ENCODE results near the gene VAV3.

Gene VAV3

DNA sequence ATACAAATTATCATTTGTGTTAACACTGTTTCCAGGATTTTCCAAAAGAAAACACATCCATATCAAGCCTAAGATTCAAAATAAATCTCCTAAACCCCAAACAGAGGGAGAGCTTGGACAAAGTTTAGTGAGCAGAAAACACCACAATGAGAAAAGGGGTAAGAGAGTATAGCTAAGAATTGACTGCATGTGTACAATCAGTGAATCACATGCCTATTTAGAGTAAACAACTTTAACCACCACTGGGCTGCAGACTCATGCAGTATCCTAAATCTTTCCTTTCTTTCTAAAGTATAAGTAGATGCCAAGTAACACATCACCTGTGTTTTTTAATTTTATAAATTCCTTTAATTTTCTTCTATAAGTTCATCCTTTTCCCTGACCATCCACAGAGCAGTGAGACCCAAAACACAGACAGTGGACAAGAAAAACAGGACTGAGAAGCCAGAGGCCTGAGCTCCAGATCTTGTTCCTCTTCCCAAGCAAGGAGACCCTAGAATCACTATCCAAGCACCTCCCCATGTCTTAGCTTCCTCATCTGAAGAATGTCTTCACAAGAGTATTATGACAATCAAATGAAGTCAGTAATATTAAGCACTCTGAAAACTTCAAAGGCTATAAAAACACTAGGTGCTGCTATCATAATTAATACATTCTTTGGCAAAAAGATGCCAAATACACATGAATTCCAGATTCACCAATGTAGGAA lies 93.1 kb downstream of the VAV3 start:
- Histone ChIP-seq H3K27ac (replicated peaks) (no peak overlapping the region), H3K4me3 (replicated peaks; ENCODE audit: insufficient read depth, low read length) (no peak overlapping the region), H3K27me3 (ENCODE audit: insufficient read depth, poor library complexity, severe bottlenecking) (no peaks in the 10 kb centered on the region)
- TF ChIP-seq, protein P1, sequence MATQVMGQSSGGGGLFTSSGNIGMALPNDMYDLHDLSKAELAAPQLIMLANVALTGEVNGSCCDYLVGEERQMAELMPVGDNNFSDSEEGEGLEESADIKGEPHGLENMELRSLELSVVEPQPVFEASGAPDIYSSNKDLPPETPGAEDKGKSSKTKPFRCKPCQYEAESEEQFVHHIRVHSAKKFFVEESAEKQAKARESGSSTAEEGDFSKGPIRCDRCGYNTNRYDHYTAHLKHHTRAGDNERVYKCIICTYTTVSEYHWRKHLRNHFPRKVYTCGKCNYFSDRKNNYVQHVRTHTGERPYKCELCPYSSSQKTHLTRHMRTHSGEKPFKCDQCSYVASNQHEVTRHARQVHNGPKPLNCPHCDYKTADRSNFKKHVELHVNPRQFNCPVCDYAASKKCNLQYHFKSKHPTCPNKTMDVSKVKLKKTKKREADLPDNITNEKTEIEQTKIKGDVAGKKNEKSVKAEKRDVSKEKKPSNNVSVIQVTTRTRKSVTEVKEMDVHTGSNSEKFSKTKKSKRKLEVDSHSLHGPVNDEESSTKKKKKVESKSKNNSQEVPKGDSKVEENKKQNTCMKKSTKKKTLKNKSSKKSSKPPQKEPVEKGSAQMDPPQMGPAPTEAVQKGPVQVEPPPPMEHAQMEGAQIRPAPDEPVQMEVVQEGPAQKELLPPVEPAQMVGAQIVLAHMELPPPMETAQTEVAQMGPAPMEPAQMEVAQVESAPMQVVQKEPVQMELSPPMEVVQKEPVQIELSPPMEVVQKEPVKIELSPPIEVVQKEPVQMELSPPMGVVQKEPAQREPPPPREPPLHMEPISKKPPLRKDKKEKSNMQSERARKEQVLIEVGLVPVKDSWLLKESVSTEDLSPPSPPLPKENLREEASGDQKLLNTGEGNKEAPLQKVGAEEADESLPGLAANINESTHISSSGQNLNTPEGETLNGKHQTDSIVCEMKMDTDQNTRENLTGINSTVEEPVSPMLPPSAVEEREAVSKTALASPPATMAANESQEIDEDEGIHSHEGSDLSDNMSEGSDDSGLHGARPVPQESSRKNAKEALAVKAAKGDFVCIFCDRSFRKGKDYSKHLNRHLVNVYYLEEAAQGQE (IDR thresholded peaks at IDR 0.05; ENCODE audit: insufficient replicate concordance, low read depth), result no peak
- TF ChIP-seq GABPA (IDR thresholded peaks at IDR 0.05; ENCODE audit: low read depth), result no peak
- no peak for TF ChIP-seq SPI1 (IDR thresholded peaks at IDR 0.05; ENCODE audit: borderline replicate concordance, low read depth)
- no peak for TF ChIP-seq POLR2AphosphoS5 (IDR thresholded peaks at IDR 0.05; ENCODE audit: low read depth)
- TF ChIP-seq, protein P2, sequence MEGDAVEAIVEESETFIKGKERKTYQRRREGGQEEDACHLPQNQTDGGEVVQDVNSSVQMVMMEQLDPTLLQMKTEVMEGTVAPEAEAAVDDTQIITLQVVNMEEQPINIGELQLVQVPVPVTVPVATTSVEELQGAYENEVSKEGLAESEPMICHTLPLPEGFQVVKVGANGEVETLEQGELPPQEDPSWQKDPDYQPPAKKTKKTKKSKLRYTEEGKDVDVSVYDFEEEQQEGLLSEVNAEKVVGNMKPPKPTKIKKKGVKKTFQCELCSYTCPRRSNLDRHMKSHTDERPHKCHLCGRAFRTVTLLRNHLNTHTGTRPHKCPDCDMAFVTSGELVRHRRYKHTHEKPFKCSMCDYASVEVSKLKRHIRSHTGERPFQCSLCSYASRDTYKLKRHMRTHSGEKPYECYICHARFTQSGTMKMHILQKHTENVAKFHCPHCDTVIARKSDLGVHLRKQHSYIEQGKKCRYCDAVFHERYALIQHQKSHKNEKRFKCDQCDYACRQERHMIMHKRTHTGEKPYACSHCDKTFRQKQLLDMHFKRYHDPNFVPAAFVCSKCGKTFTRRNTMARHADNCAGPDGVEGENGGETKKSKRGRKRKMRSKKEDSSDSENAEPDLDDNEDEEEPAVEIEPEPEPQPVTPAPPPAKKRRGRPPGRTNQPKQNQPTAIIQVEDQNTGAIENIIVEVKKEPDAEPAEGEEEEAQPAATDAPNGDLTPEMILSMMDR (IDR thresholded peaks at IDR 0.05; ENCODE audit: insufficient read depth, low read length), result no peak
- peak in 1 of 2 experiments; percentile 17 for DNase-seq (ENCODE audit: low read depth in 1 of 2, low spot score in 1 of 2)

DNA sequence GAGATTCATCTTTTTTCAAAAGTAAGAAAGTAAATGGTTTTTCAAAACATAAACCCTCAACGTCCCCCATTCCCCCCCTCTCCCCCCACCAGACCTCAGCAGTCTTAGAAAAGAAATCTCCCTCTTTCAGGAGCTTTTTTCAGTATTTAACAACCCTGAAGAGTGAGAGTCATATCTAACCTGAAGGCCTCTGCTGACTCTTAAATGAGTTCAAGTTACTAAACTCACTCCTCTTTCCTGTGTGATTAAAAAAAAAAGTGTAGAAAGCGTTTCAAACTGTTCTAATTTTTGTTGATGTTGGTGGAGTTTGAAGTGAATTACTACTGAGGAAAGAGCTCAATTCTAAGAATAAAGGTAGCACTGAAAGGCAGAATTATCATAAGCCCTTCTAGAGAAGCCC lies 93.7 kb downstream of the VAV3 start:
- no peak for DNase-seq (ENCODE audit: low read depth in 1 of 2, low spot score in 1 of 2)
- H3K27ac ChIP-seq (replicated peaks), result no peak overlapping the region
- H3K27me3 ChIP-seq (ENCODE audit: insufficient read depth, poor library complexity, severe bottlenecking), result no peaks in the 10 kb centered on the region
- TF ChIP-seq, protein P2 (IDR thresholded peaks at IDR 0.05; ENCODE audit: insufficient read depth, low read length), result no peak
- TF ChIP-seq, protein P1 (IDR thresholded peaks at IDR 0.05; ENCODE audit: insufficient replicate concordance, low read depth), result no peak
- no peak for TF ChIP-seq SPI1 (IDR thresholded peaks at IDR 0.05; ENCODE audit: borderline replicate concordance, low read depth)
- TF ChIP-seq GABPA (IDR thresholded peaks at IDR 0.05; ENCODE audit: low read depth), result no peak
- no peak for TF ChIP-seq POLR2AphosphoS5 (IDR thresholded peaks at IDR 0.05; ENCODE audit: low read depth)
- H3K4me3 ChIP-seq (replicated peaks; ENCODE audit: insufficient read depth, low read length), result no peak overlapping the region

DNA sequence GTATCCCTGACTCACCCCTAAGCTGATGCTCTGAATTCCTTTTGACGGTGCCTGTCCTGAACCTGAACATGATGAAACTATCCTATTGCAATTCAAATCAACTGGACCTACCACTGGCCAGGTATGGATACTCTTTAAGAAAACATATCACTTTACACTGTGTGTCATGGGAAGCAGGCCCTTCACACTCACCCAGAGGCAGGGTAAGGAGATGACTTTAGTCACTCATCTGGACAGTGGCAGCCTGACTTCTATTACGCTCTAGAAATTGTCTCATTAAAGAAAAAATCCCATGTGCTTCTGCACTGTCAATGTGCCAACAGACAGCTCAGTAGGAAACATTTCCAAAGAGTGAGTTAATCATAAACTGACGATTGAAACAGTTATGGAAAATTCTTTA lies 94.3 kb downstream of the VAV3 start:
- H3K4me3 ChIP-seq (replicated peaks; ENCODE audit: insufficient read depth, low read length), result no peak overlapping the region
- TF ChIP-seq POLR2AphosphoS5 (IDR thresholded peaks at IDR 0.05; ENCODE audit: low read depth), result no peak
- no peak overlapping the region for H3K27ac ChIP-seq (replicated peaks)
- no peaks in the 10 kb centered on the region for H3K27me3 ChIP-seq (ENCODE audit: insufficient read depth, poor library complexity, severe bottlenecking)
- no peak for DNase-seq (ENCODE audit: low read depth in 1 of 2, low spot score in 1 of 2)

DNA sequence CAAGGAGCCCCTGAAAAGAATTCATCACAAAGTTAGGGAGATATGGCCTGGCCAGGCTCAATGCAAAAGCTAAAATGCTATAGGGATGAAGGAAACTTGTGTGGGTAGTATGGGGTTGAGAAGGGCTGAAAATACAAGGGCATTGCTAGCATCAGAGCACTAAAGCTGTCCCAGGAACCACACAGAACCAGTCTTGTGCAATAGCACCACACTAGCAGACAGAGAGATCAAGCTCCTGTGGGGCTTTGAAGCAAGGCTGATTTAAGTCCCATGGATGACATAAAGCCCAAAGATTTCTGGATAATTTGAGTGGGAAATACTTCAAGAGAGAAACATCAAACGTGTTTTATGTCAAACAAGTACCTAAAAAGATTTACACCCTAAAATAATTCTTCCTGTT lies 97.1 kb downstream of the VAV3 start:
- no peak overlapping the region for H3K27ac ChIP-seq (replicated peaks)
- DNase-seq (ENCODE audit: low read depth in 1 of 2, low spot score in 1 of 2), result no peak
- H3K27me3 ChIP-seq (ENCODE audit: insufficient read depth, poor library complexity, severe bottlenecking), result no peaks in the 10 kb centered on the region
- H3K4me3 ChIP-seq (replicated peaks; ENCODE audit: insufficient read depth, low read length), result no peak overlapping the region
- TF ChIP-seq GABPA (IDR thresholded peaks at IDR 0.05; ENCODE audit: low read depth) (no peak), SPI1 (IDR thresholded peaks at IDR 0.05; ENCODE audit: borderline replicate concordance, low read depth) (no peak), POLR2AphosphoS5 (IDR thresholded peaks at IDR 0.05; ENCODE audit: low read depth) (no peak)
- TF ChIP-seq, protein P1 (IDR thresholded peaks at IDR 0.05; ENCODE audit: insufficient replicate concordance, low read depth), result no peak
- TF ChIP-seq, protein P2 (IDR thresholded peaks at IDR 0.05; ENCODE audit: insufficient read depth, low read length), result no peak
